Body of pancreas (tissue), 4 donors: ENCODE measurements around the gene SYNGR4.

Experiments used
- CTCF ChIP-seq, 7 experiments: fragments of 450-650 bp in 4 of 7; fragments of 200-600 bp in 3 of 7; sonication (generic) in 3 of 7; IDR thresholded peaks; one replicate each; pipeline ENCODE4 v1.5.1; 2016 to 2019; ENCODE audit warnings: antibody characterized with exemption in 7 of 7
- POLR2A ChIP-seq, 3 donors: fragments of 450-650 bp; IDR thresholded peaks; one replicate each; pipeline ENCODE4 v1.6.1; 2016; ENCODE audit warnings: antibody characterized with exemption in 3 of 3, mild to moderate bottlenecking in 2 of 3

GRCh38 chr19:48367855-48368254 is 3.7 kb downstream of the SYNGR4 start:
- no peak for TF ChIP-seq POLR2A (IDR thresholded peaks at IDR 0.05)
- no peak for TF ChIP-seq CTCF (IDR thresholded peaks at IDR 0.05)
